ENCODE data around the gene SLC12A6.

SLC12A6 gene

GRCh38 chr15:34266751-34267150 lies 70.8 kb downstream of the SLC12A6 start:
- DNase-seq = no peak

GRCh38 chr15:34264076-34264475 lies 73.5 kb downstream of the SLC12A6 start:
- DNase-seq = no peak

- no peak for DNase-seq
Observed at GRCh38 chr15:34262362-34262761, 75.2 kb downstream of the SLC12A6 start.

DNA sequence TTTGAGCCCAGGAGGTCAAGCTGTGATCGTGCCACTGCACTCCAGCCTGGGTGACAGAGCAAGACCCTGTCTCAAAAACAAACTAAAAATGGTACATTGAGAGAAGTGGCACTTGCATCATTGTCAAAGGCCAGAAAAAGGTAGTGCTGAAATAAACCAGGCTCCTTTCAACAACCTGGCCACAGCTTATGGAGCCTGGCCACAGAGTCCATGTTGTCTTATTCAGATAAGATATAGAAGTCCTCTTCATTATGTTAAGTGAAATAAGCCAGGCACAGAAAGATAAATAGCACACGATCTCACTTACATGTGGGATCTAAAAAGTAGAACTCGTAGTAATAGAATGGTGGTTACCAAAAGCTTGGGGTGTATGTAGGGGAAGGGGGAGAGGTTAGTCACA lies 78.0 kb downstream of the SLC12A6 start:
- DNase-seq = no peak

DNA sequence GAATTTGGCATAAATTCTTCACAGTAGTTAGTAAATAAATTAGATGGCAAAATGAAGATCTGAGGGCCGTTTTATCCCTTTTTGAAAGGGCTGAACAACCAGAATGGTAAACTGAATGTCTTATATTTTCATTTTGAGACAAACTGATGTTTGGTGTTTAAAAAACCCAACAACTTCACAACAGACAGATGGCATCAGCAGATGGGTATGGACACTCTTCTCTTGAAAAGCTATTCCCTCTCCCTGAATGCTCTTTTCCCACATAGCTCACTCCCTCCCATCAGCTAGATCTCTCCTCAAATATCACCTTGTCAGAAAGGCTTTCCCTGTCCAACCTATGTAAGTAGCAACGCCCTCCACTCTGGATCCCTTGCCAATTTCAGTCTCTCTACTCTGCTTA lies 79.4 kb downstream of the SLC12A6 start:
- peak in 1 of 56 donors; percentile 0 for DNase-seq

DNA sequence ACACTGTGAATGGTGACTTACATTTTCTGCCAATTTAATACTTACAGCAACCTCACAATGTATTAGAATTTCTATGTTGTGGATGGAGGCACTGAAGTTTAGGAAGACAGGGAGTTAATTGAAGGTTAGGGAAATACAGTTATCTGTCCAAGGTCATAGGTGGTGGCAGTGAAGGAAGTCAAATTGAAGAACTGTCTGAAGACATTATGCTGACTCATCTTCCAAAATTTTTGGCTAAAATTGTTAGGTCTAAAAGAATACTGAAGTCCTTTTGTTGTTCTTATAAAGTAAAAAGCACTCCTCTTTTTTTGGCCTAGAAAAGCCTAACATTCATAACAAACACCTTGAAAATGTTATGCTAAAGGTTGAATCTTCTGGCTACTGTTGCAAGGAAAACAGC lies 85.0 kb downstream of the SLC12A6 start:
- no peak for DNase-seq

DNA sequence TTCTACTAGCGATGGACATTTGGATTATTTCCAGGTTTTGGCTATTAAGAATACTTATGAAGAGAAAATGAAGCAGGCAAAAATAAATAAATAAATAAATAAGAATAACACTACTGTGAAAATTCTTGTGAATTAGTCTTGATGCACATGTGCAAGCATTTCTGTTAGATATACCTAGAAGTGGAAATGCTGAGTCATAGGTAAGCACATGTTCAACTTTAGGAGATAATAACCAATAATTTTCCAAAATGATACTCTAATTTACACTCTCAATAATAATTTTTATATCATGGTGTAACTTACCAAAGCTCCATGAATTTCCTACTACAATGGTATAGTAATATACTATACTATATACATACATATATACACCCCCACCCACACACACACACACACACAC lies 89.4 kb downstream of the SLC12A6 start:
- DNase-seq = no peak

DNA sequence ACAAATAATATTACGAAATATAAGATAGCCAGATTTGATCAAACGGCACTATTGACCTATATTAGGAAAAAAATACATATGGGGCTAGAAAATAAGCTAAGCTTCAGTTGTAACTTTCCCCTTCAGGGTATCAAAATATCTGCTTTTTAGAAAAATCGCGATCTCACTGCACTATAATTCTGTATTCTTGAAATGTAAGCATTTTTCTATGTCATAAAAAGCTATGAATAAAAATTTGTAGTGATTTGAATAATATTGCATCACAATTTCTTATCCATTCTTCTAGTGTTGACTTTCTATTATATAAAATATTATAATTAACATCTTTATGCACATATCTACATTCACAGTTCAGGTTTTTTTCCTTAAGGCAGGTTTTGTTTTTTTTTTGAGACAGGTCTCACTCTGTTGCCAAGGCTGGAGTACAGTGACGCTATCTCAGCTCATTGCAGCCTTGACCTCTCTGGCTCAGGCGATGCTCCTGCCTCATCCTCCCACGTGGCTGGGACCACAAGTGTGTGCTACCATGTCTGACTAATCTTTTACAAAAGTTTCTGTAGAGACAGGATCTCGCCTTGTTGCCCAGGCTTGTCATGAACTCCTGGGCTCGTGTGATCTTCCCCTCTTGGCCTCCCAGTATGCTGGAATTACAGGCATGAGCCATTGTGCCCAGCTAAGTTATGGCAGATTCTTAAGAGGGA lies 91.2 kb downstream of the SLC12A6 start:
- DNase-seq = no peak

- no peak for DNase-seq
Observed at GRCh38 chr15:34243226-34243625, 94.4 kb downstream of the SLC12A6 start.

- no peak for DNase-seq
Observed at GRCh38 chr15:34242331-34242710, 95.3 kb downstream of the SLC12A6 start.

GRCh38 chr15:34241376-34242330 lies 95.9 kb downstream of the SLC12A6 start:
- DNase-seq = no peak

DNA sequence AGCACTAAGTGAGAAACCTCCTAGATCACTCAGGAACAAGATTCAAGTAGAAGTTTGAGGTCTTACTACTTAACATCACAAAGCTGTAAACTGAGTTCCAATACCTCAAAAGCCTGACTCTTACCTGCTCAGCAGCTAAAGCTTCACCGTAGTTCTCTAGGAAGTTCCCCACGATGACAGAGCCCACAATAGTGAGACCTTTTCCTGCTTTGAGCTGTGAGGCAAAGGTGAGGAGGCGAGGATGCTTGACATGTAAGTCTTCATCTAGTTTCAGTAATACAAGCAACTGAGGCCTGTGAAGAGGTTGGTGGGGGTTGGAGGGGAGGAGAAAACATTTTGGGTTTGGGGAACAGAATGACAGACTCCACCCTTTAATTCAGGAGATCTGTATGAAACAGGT lies 97.0 kb downstream of the SLC12A6 start:
- DNase-seq = no peak

- DNase-seq = no peak
Observed at GRCh38 chr15:34239151-34239808, 98.3 kb downstream of the SLC12A6 start.

GRCh38 chr15:34233614-34234013 lies 104.0 kb downstream of the SLC12A6 start:
- DNase-seq = no peak

DNA sequence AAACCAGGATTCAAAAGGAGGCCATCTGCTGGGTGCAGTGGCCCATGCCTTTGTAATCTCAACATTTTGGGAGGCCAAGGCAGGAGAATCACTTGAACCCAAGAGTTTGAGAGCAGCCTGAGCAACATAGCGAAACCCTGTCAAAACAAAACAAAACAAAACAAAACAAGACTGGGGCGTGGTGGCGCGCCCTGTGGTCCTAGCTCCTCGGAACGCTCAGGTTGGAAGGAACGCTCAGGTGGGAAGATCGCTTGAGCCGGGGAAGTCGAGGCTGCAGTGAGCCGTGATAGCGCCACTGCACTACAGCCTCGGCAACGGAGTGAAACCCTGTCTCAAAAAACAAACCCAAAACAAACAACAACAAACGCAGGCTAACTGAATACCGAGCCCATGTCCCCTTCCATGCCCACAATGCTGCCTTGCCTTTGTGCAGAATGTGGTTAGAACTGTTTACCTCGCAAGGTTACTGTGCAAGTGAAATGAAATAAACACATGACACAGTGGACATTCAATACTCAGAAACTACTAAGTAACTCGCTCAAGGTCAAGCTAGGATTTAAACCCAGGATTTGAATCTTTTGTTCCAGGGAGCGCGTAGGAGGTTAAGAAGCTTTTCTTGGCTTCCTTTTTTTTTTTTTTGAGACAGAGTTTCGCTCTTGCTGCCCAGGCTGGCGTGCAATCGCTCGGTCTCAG lies 113.5 kb downstream of the SLC12A6 start:
- peak in 3 of 56 donors; percentile 1 to 10 (median 9) for DNase-seq

- DNase-seq = no peak
Observed at GRCh38 chr15:34217587-34218225, 119.9 kb downstream of the SLC12A6 start.

DNA sequence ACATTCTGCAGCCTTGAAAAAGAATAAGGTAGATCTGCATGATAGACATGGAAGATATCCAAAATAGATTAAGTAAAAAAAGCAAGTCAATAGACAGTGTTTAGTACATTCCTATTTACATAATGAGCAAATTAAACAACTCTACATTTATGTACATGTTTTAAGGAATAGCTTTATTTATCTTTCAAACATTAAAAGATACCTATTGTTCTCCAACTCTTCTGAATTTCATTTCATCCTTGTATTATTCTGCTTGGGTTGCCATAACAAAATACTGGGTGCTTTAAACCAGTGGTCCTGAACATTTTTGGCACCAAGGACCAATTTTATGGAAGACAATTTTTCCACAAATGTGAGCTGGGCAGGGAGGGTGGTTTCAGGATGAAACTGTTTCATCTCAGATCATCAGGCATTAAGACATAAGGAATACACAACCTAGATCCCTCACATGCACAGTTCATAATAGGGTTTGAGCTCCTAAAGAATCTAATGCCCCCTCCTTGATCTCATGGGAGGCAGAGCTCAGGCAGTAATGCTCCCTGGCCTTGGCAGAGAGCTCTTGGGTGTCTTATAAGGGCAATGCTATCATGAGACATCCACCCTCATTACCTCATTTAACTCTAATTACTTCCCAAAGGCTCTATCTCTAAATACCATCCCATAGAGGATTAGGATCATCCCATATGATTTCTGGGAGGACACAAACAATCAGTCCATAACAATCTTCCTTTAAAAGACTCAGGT lies 120.9 kb downstream of the SLC12A6 start:
- no peak for DNase-seq

DNA sequence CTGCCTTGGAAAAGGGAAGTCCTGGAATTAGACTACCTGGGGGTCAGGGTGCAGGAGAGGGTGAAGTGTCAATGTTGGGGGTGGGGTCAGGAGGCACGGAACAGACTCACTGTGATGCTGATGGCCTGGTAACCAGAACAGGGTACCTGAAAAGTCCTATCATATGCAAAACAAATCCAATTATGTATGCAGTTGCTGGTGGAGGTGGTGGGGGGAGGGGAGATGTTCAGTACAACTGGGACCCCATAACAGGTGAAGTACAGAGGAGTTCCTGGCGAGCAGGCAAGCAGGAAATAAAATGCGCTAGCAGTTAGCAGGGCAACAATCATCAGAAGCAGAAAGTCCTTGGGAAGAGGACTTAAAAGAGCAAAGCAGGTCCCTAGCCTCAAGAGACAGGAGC lies 123.4 kb downstream of the SLC12A6 start:
- no peak for DNase-seq

- no peak for DNase-seq
Observed at GRCh38 chr15:34213690-34214089, 123.9 kb downstream of the SLC12A6 start.
